IMR-90 (cell line): ENCODE measurements around the gene SH3BP2.

Experiments used
- CHD1 ChIP-seq: IDR thresholded peaks from 2 replicates; pipeline ENCODE4 v1.6.1; 2012; ENCODE audit warnings: low read depth, low read length, improper control_type of control experiment
- CTCF ChIP-seq: conservative IDR thresholded peaks from 2 replicates; pipeline ENCODE4 v1.5.1; 2012; ENCODE audit warnings: mild to moderate bottlenecking, low read depth, low read length, improper control_type of control experiment
- POLR2A ChIP-seq: IDR thresholded peaks from 2 replicates; pipeline ENCODE4 v1.6.1; 2012; ENCODE audit warnings: mild to moderate bottlenecking, low read depth, low read length
- RAD21 ChIP-seq: IDR thresholded peaks from 2 replicates; pipeline ENCODE4 v1.6.1; 2012; ENCODE audit warnings: low read length, improper control_type of control experiment
- RFX5 ChIP-seq: IDR thresholded peaks from 2 replicates; pipeline ENCODE4 v1.8.0; 2012; ENCODE audit warnings: low read depth, mild to moderate bottlenecking, low read length, moderate library complexity
- SMC3 ChIP-seq: fragments of 150-350 bp; IDR thresholded peaks from 2 replicates; pipeline ENCODE4 v1.6.1; 2016; ENCODE audit warnings: low read depth, mild to moderate bottlenecking, antibody characterized with exemption, low read length, moderate library complexity

DNA sequence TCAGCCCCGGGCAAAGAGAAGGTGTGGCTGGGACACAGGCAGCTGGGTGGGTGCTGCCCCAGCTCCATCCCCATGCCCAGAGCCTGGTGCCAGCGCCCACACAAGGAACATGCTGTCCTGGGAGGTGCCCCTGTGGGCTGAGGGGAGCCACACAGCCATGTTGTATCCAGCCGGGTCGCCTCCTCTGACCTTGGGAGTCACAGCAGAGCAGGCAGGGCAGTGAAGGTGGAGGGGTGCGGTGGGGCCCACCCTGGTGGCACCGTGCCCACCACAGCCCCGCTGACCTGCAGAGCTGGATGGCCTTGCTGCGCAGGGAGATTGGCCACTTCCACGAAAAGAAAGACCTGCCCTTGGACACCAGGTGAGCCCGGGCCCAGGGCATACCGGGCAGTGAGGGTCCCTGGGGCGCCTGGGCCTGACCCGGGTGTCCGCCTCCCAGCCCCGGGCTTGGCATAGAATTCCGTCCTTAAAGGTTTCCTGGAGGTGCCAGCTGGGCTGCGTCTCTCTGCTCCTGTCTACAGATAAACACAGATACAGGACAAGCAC is 32.0 kb downstream of the SH3BP2 start:
- TF ChIP-seq SMC3: no peak
- no peak for TF ChIP-seq POLR2A
- TF ChIP-seq CTCF: no peak
- TF ChIP-seq RAD21: no peak
- no peak for TF ChIP-seq RFX5
- no peak for TF ChIP-seq CHD1
